ENCODE measurements around the gene SLC5A1.
A peak's percentile ranks its signal among the peaks of the same experiment; 100 is the strongest.

The SLC5A1 gene

GRCh38 chr22:32042924-32043323 is at the start of gene SLC5A1:
Gene SLC5A1, plus strand, starts transcription at chr22:32043261. Its CDS starts 21 bp downstream, at chr22:32043282.
- no peak for DNase-seq

GRCh38 chr22:31995046-31995445 is 48.0 kb upstream of the SLC5A1 start:
- no peak for DNase-seq

GRCh38 chr22:31995807-31996206 is 47.3 kb upstream of the SLC5A1 start:
- no peak for DNase-seq

GRCh38 chr22:31998784-31999385 is 44.2 kb upstream of the SLC5A1 start:
- DNase-seq: no peak

- DNase-seq: no peak
Observed at GRCh38 chr22:32000181-32000580, 42.9 kb upstream of the SLC5A1 start.

DNA sequence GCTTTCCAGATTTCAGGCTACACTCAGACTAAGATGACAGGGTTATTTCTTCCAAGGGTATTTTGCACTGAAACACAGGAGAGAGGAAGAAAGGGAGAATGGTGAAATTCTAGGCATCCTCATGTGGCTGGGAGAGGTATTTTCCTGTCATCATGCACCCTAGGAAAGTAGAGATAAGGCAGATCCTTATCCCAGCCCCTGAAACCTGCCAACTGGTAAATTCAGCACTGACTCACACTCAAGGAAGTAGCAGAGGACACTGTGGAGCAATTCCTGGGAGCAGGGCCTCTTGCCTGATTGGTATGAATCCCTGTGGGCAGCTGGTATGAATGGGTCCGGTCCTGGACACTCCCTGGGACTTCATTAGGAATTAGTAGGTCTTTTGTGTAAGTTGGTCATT is 37.6 kb upstream of the SLC5A1 start:
- no peak for DNase-seq

- no peak for DNase-seq
Observed at GRCh38 chr22:32013200-32013599, 29.9 kb upstream of the SLC5A1 start.

- DNase-seq: no peak
Observed at GRCh38 chr22:32016081-32016480, 27.0 kb upstream of the SLC5A1 start.

DNA sequence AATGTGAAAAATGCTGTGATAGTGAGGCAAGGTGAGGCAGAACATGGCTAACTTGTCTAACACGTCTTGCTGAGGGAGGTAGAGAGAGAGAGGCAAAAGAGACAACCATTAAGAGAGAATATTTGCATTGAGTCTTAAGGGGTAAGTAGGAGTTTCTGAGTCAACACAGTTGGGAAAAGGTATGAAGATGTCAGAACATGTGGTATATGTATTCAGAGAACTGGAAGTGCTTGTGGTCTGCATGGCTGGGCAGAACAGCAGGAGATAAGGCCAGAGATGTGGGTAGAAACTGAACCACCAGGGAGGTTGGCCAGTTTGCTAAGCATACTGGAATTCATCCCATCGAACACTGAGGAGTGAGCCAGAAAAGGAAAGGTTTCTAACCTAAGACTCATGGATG is 25.0 kb upstream of the SLC5A1 start:
- no peak for DNase-seq

DNA sequence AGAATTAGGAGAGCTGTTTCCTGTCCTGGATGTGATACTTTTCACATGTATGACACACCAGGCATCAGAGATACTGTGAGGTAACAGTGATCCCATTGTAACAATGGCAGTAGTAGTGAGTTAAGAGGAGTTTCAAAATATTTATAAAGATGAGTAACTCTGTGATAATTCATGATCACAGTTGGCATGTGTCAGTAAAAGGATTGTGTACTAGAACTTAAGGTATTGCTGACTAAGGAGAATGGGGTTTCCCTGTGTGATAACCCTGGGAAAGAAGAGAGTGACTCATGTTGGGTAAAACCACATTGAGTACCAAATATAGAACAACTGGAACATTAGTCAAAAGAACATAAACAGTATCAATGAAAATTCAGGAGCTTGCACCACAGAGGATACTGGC is 22.9 kb upstream of the SLC5A1 start:
- no peak for DNase-seq

- DNase-seq: no peak
Observed at GRCh38 chr22:32021716-32022115, 21.3 kb upstream of the SLC5A1 start.

DNA sequence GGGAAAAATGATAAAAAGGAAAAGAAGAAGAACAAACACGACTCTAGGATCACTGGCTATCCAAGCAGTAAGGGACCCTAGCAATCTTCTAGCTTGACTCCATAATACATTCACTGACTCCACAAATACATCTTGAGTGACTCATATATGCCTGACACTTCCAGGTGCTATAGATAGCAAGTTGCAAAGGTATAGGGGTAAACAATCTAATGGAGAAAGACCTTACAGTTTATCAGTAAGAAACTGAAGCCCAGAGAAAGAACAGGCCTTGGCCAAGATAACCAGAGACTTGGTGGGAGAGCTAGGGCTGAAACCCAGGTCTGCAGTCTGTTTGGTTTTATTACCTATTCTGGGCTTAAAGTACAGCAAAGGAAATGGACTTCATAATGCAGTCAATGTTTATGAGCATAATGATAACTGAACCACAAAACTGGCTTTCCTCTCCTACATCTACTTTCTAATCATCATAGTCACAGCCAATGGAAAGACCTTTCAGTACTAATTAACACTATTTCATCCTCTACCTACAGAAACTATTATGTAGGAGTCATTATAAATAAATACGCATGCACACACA is 19.7 kb upstream of the SLC5A1 start:
- no peak for DNase-seq

DNA sequence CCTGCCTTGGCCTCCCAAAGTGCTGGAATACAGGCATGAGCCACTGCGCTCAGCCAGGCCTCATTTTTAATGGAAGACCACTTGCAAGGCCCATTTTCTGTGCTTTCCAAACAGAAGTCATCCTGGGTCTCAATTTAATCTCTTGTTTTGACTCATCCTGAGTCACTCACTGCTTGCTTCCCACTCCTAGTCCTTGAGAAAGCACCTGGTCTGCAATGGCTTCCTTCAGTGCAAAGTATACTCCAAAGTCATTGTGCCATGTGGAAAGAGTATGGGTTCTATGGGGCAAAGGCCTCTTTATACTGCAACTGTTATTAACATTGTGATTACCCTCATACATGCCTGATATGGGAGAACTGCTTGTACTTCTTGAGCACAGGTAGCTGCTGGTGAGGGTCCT is 18.3 kb upstream of the SLC5A1 start:
- DNase-seq: no peak

DNA sequence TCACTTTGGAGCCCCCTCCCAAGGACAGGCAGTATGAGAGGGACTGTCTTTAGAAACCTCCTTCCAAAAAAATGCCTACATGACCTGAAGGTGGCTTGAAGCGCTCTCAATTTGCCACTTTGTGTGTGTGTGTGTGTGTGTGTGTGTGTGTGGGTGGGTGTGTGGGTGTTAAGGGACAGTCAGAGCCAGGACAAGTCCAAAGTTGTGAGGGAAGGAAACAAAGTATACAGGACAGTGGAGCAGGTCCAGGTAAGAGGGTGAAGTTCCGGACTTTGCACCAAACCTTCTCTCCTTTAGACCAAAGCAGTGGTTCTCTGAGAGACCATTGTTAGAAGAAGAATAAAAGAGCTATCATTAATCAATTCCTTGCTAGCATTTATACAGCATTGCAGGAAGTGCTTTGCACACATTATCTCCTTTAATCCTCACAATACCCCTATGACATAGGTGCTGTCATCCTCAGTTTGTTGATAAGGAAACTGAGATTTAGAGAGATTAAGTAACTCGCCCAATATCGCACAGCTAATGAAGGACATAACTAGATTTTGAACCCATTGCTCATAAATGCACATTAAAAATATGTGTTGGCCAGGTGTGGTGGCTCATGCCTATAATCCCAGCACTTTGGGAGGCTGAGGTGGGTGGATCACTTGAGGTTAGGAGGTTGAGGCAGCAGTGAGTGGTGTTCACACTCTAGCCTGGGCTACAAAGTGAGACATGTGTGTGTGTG is 12.4 kb upstream of the SLC5A1 start:
- DNase-seq: no peak

DNA sequence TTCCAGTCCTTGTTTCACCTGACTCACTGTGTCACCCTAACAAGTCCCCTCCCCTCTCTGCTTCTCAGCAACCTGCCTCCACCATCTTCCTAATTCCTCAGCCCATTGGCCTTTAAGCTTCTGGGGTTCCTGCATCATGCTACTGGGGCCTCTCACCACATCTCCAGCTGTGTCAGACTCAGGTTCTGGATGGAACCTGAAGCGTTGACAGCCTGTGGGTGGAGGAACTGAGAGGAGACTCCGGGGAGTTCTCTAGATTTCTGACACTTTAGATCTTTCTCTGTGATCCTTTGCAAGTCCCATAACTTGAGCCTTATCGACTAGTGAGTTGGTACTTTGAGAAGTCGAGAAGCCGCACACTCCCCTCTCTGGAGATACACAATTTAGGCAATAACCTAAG is 11.6 kb upstream of the SLC5A1 start:
- no peak for DNase-seq

GRCh38 chr22:32034275-32034674 is 8.8 kb upstream of the SLC5A1 start:
- DNase-seq: no peak

- DNase-seq: no peak
Observed at GRCh38 chr22:32037236-32037635, 5.8 kb upstream of the SLC5A1 start.

DNA sequence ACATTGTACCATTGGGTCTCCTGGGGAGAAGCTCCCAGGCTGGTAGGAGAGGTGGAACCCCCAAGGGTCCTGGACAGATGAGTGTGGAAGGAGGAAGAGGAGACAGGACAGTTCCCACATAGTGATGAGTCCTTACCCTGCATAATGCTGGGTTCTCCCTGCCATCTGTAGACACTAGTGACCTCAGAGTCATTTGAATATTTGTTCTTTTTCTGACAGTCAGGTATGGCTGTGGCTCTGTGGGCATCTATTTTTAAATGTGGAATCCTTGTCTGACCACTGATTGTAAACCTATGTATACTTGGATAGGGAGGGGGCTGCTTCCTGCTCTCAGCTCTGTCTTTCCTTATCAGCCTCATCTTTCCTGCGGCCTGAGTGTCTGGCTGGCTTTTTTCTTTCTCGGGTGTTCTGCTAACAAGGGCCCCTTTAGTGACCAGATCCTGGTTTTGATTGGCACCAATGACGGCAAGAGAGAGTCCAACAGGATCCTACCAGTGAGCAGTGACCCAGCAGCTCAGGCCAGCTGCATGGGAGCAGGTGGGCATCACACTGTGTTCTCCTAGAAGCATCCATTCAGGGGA is 2.6 kb upstream of the SLC5A1 start:
- DNase-seq: no peak

- DNase-seq: no peak
Observed at GRCh38 chr22:32043391-32043790, 330 bp downstream of the SLC5A1 start.

DNA sequence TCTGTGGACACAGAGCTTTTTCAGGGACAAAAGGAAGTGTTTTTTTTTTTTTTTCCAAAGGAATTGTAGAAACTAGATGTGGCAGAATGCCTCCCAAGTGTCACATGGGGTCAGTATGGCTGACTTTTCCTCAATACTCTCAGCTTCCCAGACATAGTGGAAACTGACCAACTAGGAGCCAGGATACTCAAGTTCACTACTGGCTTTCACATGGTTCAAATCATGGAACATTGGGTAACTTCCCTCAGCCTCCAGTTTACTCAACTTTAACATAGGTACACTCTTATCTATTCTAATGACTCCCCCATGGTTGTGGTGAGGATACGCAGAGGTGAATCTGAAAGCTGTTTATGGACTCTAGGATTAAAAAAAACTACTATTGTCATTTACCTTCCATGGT is 1.4 kb downstream of the SLC5A1 start:
- DNase-seq: no peak

GRCh38 chr22:32044913-32045312 is 1.9 kb downstream of the SLC5A1 start:
- no peak for DNase-seq

GRCh38 chr22:32048069-32048468 is 5.0 kb downstream of the SLC5A1 start:
- DNase-seq: no peak

DNA sequence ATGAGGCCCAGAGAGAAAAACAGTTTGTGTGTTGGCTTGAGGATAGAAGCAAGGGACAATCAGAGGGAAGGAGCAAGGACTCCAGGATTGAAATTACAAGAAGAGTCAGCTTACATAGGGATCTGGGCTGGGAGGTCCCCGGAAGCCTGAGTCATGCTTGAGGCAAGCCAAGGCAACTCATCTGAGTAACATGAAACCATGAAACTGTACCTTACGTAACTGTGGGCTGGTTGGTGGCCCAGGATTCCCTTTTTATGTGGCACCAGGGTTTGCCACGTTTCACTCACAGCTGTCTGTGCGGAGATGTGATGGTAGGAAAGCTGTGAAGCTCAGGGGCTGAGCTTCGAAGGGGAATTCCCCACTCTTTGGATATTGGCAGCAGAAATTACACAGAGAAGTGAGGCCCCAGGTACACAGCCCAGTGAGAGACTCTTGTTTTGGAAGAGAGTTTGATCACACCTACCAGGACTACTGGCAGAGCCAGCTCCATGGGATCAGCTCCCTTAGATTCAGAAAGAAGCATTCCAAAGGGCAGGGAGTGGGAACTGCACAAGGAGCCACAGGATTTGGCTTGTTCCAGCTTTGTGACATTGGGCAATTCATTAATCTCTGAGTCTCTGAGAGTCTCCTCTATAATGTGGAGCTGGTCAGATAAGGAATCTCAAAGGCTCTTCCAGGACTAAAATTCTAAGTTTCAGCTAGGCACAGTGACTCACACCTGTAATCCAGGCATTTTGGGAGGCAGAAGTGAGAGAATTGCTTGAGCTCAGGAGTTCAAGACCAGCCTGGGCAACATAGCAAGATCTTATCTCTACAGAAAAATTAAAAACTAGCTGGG is 7.8 kb downstream of the SLC5A1 start:
- DNase-seq: peak; percentile 19 to 48
